Body of pancreas (tissue), 4 donors: ENCODE data around the gene ART5. TPM values are rescaled to one million over a fixed set of nuclear protein-coding genes. Genes with fewer than 3 reads are reported as not detected.

ENCODE experiments used
- ATAC-seq: fragments of 150-250 bp; one replicate; pipeline ENCODE4 v1.9.1; 2016
- DNase-seq, 4 donors: peaks; one replicate each; pipeline ENCODE4 v3.0.0-alpha.2; 2019
- H3K27ac ChIP-seq, 4 donors: fragments of 200-600 bp; sonication (generic); 1 replicate in 3 of 4; 2 replicates in 1 of 4; pipeline versions ENCODE4 v1.5.1 to v1.6.1; 2016 to 2019; ENCODE audit warnings: mild to moderate bottlenecking in 1 of 4, mixed read lengths in 1 of 4, moderate library complexity in 1 of 4
- H3K27me3 ChIP-seq, 2 donors: fragments of 200-600 bp; sonication (generic); one replicate each; pipeline ENCODE4 v1.6.0; 2016; ENCODE audit warnings: mild to moderate bottlenecking in 1 of 2
- H3K36me3 ChIP-seq, 2 donors: fragments of 200-600 bp; sonication (generic); replicated peaks in 1 of 2; 2 replicates each; pipeline ENCODE4 v1.5.1; 2016; ENCODE audit warnings: low read depth in 2 of 2; ENCODE audit not compliant: insufficient read depth in 1 of 2
- H3K4me1 ChIP-seq: fragments of 200-600 bp; sonication (generic); one replicate; pipeline ENCODE4 v1.6.0; 2016
- H3K4me3 ChIP-seq, 2 donors: fragments of 200-600 bp; sonication (generic); 1 replicate in 1 of 2; 2 replicates in 1 of 2; pipeline ENCODE4 v1.5.1; 2016 to 2019
- H3K9me3 ChIP-seq, 3 donors: fragments of 200-600 bp; sonication (generic); 1 replicate in 2 of 3; 2 replicates in 1 of 3; pipeline ENCODE4 v1.5.1; 2016
- POLR2A ChIP-seq, 3 donors: fragments of 450-650 bp; IDR thresholded peaks; one replicate each; pipeline ENCODE4 v1.6.1; 2016; ENCODE audit warnings: antibody characterized with exemption in 3 of 3, mild to moderate bottlenecking in 2 of 3
- WGBS, 2 donors: methylation state at CpG; one replicate each; pipeline ENCODE4 v1.1.5; 2017; 5-methylcytosine and 5-hydroxymethylcytosine counted together
- intact Hi-C: fragments of 100-400 bp; cut with DNase I; formaldehyde crosslinking; loops from one replicate; pipeline ENCODE4 v1.15.1; 2023
- total RNA-seq, 2 donors: library from RNA; depleted of rRNA; stranded (reverse); fragments of >200 nt; gene quantifications; one replicate each; pipeline ENCODE4 v1.1.0, GENCODE V29; 2016
- TF ChIP-seq, protein P1 (sequence below), 7 experiments: fragments of 450-650 bp in 4 of 7; fragments of 200-600 bp in 3 of 7; sonication (generic) in 3 of 7; IDR thresholded peaks; one replicate each; pipeline ENCODE4 v1.5.1; 2016 to 2019; ENCODE audit warnings: antibody characterized with exemption in 7 of 7

ART5 gene, protein sequence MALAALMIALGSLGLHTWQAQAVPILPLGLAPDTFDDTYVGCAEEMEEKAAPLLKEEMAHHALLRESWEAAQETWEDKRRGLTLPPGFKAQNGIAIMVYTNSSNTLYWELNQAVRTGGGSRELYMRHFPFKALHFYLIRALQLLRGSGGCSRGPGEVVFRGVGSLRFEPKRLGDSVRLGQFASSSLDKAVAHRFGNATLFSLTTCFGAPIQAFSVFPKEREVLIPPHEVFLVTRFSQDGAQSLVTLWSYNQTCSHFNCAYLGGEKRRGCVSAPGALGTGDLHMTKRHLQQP
- total RNA-seq = not detected

DNA sequence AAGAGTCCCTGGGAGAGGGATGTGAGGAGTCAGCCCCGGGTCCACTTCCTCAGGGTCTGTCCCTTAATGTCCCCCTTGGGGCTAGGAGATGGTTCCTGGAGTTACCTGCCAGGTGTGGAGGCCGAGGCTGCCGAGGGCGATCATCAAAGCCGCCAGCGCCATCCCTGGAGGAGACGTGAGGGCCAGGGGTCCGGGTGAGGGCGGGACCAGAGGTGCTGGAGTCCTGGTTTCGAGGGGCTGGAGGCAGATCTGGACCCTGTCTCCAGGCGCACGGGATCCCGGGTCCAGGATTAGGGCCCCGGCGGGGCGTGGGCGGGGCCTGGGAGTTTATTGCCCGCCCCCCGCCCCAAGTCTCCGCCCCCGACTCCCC is at the start of gene ART5:
TSS of gene ART5 (minus strand) at position 292 of the 370 bp plus-strand sequence. CDS start at position 162, 130 bp downstream.
- ATAC-seq (peak; percentile 8), DNase-seq (no peak)
- Histone ChIP-seq H3K4me1 (peaks cover 18% of the 10 kb centered on the region), H3K36me3 (no peaks in the 10 kb centered on the region), H3K27me3 (no peaks in the 10 kb centered on the region), H3K4me3 (peak within 1 kb of the TSS; percentile 4 to 35), H3K9me3 (no peaks in the 10 kb centered on the region), H3K27ac (peak within 1 kb of the TSS in 1 of 4 donors; percentile 2)
- intact Hi-C loops = no loop called here
- 16 to 31% methylated on average over 8 to 21 of the region's 21 CpGs for WGBS, 2 donors
- no peak for TF ChIP-seq POLR2A (IDR thresholded peaks at IDR 0.05)
- TF ChIP-seq, protein P1, sequence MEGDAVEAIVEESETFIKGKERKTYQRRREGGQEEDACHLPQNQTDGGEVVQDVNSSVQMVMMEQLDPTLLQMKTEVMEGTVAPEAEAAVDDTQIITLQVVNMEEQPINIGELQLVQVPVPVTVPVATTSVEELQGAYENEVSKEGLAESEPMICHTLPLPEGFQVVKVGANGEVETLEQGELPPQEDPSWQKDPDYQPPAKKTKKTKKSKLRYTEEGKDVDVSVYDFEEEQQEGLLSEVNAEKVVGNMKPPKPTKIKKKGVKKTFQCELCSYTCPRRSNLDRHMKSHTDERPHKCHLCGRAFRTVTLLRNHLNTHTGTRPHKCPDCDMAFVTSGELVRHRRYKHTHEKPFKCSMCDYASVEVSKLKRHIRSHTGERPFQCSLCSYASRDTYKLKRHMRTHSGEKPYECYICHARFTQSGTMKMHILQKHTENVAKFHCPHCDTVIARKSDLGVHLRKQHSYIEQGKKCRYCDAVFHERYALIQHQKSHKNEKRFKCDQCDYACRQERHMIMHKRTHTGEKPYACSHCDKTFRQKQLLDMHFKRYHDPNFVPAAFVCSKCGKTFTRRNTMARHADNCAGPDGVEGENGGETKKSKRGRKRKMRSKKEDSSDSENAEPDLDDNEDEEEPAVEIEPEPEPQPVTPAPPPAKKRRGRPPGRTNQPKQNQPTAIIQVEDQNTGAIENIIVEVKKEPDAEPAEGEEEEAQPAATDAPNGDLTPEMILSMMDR (IDR thresholded peaks at IDR 0.05) = no peak

DNA sequence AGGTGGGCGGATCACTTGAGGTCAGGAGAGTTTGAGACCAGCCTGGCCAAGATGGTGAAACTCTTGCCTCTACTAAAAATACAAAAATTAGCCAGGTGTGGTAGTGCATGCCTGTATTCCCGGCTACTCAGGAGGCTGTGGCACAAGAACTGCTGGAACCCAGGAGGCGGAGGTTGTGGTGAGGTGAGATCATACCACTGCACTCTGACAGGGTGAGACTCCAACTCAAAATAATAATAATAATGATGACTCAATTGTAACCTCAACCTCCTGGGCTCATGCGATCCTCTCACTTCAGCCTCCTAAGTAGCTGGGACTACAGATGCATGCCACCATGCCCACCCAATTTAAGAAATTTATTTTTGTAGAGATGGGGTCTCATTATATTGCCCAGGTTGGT is 45.0 kb upstream of the ART5 start:
- intact Hi-C loops = no loop called here
- WGBS, 2 donors = 69 to 96% methylated on average over 4 of the region's 4 CpGs
- Histone ChIP-seq H3K27ac (no peak overlapping the region), H3K27me3 (no peaks in the 10 kb centered on the region), H3K4me3 (no peak overlapping the region), H3K36me3 (peaks cover 0 to 36% of the 10 kb centered on the region in 2 donors), H3K4me1 (no peaks in the 10 kb centered on the region), H3K9me3 (no peaks in the 10 kb centered on the region)
- TF ChIP-seq, protein P1 (IDR thresholded peaks at IDR 0.05) = no peak
- TF ChIP-seq POLR2A (IDR thresholded peaks at IDR 0.05) = no peak
- DNase-seq = no peak
- ATAC-seq = no peak

DNA sequence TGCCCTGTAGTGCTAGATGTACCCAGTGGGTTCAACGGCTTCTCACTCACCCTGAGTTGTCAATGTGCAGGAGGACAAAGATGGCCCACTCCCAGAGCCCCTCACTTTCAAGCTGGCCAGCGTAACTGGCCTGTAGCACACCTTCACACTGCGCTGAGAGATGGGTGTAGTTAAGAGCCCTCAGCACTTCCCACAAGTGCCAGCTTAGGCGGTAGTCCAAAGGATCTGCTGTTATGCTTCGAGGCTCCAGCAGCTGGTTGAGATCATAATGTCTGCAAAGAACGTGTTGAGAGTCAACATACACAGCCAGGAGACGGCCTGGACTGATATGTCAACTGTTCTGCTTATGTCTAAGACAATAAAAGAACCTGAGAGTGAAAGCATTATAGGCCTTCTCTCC is 44.1 kb upstream of the ART5 start:
- Histone ChIP-seq H3K4me1 (no peaks in the 10 kb centered on the region), H3K4me3 (no peak overlapping the region), H3K36me3 (peaks cover 0 to 39% of the 10 kb centered on the region in 2 donors), H3K27ac (no peak overlapping the region), H3K27me3 (no peaks in the 10 kb centered on the region), H3K9me3 (no peaks in the 10 kb centered on the region)
- no peak for DNase-seq
- TF ChIP-seq, protein P1 (IDR thresholded peaks at IDR 0.05) = no peak
- no peak for TF ChIP-seq POLR2A (IDR thresholded peaks at IDR 0.05)
- no peak for ATAC-seq
- intact Hi-C loops = no loop called here
- WGBS, 2 donors = 73 to 82% methylated on average over 7 of the region's 7 CpGs

DNA sequence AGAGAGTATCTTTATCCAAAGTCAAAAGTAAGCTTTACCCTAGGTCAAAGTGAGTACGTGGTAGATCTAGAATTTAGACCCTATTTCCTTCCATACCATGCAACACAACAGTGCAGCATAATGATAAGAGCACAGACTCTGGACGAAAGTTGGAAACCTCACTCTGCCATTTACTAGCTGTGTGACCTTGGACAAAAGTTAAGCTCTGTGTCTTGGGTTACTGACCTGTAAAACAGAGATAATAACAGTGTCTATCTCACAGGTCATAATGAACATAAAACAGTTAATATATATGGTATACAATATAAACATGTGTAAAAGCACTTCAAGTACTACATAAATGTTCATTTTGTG is 43.0 kb upstream of the ART5 start:
- no peak for DNase-seq
- no peak overlapping the region for H3K27ac ChIP-seq
- WGBS, 2 donors = 23 to 37% methylated on average over 2 of the region's 2 CpGs
- H3K9me3 ChIP-seq = no peaks in the 10 kb centered on the region
- H3K4me1 ChIP-seq = no peaks in the 10 kb centered on the region
- TF ChIP-seq POLR2A (IDR thresholded peaks at IDR 0.05) = no peak
- intact Hi-C loops = no loop called here
- peaks cover 0 to 41% of the 10 kb centered on the region in 2 donors for H3K36me3 ChIP-seq
- no peaks in the 10 kb centered on the region for H3K27me3 ChIP-seq
- ATAC-seq = no peak
- no peak overlapping the region for H3K4me3 ChIP-seq

DNA sequence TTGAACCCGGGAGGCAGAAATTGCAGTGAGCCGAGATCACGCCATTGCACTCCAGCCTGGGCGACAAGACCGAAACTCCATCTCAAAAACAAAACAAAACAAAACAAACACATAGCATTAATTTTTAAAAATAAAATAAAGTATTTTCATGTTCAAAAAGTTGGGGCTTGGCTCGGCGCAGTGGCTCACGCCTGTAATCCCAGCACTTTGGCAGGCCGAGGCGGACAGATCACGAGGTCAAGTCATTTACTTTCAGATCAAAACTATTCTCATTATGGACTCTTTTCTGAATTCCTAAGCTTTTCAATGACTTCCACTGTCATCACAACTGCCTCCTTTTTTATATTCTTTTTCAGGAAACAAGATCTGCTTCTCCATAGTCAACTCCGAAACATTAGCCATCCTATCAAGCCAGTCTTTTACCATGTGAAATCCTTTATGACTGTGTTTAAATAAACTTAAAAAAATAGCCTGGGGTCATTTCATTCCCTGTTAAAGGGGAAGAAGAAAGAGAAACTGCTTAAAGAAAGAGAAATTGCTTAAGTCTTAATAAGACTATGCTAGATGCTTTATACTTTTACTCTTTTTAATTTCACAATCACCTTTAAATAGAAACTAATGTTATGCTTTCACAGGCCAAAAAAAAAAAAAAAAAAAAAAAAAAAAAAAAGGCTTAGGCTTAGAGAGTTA is 42.5 kb upstream of the ART5 start:
- no peaks in the 10 kb centered on the region for H3K27me3 ChIP-seq
- no peak overlapping the region for H3K4me3 ChIP-seq
- intact Hi-C loops = no loop called here
- ATAC-seq = no peak
- H3K9me3 ChIP-seq = no peaks in the 10 kb centered on the region
- H3K27ac ChIP-seq = no peak overlapping the region
- WGBS, 2 donors = 89 to 98% methylated on average over 12 of the region's 12 CpGs
- no peak for DNase-seq
- no peaks in the 10 kb centered on the region for H3K4me1 ChIP-seq
- H3K36me3 ChIP-seq = peaks cover 4 to 40% of the 10 kb centered on the region in 2 donors
- no peak for TF ChIP-seq POLR2A (IDR thresholded peaks at IDR 0.05)
- TF ChIP-seq, protein P1 (IDR thresholded peaks at IDR 0.05) = no peak
